Naive B cell (primary cell): Measurements from ENCODE around the gene ETS1. TPM values are rescaled to one million over a fixed set of nuclear protein-coding genes. Genes with fewer than 3 reads are reported as not detected.
A peak's percentile ranks its signal among the peaks of the same experiment; 100 is the strongest.

ENCODE experiments used
- ATAC-seq, 2 donors: fragments of 150-1000 bp; cut with Tn5 transposase; 2 replicates each; pipeline ENCODE4 v1.10.0; 2021; ENCODE audit warnings: low read depth in 2 of 2, mild to moderate bottlenecking in 2 of 2, moderate library complexity in 2 of 2
- DNase-seq: peaks from one replicate; pipeline ENCODE4 v3.0.0; 2022
- H3K27ac Mint-ChIP-seq, 6 donors: one replicate each; pipeline ENCODE4 v1.8.0; 2020 to 2022; ENCODE audit warnings: mild to moderate bottlenecking in 6 of 6, mixed read lengths in 6 of 6, moderate library complexity in 5 of 6, inconsistent platforms in 2 of 6
- H3K27me3 Mint-ChIP-seq, 3 donors: one replicate each; pipeline ENCODE4 v1.8.0; 2021 to 2022; ENCODE audit warnings: mixed read lengths in 3 of 3, mild to moderate bottlenecking in 1 of 3
- H3K36me3 Mint-ChIP-seq, 2 donors: one replicate each; pipeline ENCODE4 v1.8.0; 2020 to 2022; ENCODE audit warnings: mixed read lengths in 2 of 2, inconsistent platforms in 1 of 2, mild to moderate bottlenecking in 1 of 2
- H3K4me1 Mint-ChIP-seq, 3 donors: one replicate each; pipeline ENCODE4 v1.8.0; 2020 to 2022; ENCODE audit warnings: mixed read lengths in 3 of 3, inconsistent platforms in 1 of 3, mild to moderate bottlenecking in 1 of 3, moderate library complexity in 1 of 3
- H3K4me3 Mint-ChIP-seq, 8 donors: one replicate each; pipeline ENCODE4 v1.8.0; 2020 to 2022; ENCODE audit warnings: mild to moderate bottlenecking in 8 of 8, mixed read lengths in 8 of 8, moderate library complexity in 8 of 8, inconsistent platforms in 2 of 8
- H3K9me3 Mint-ChIP-seq, 7 donors: one replicate each; pipeline ENCODE4 v1.8.0; 2020 to 2022; ENCODE audit warnings: mixed read lengths in 7 of 7, mild to moderate bottlenecking in 5 of 7, inconsistent platforms in 2 of 7, moderate library complexity in 1 of 7
- polyA plus RNA-seq, 6 donors: library from polyadenylated mRNA; unstranded; fragments of 300-500 nt; fragmentation: Illumina TruSeq; gene quantifications; one replicate each; pipeline ENCODE4 v1.2.3, GENCODE V29; 2021; ENCODE audit warnings: low read depth in 6 of 6

Gene ETS1
- polyA plus RNA-seq, 6 donors from 2014 or later: 205 to 278 (median 247) TPM

DNA sequence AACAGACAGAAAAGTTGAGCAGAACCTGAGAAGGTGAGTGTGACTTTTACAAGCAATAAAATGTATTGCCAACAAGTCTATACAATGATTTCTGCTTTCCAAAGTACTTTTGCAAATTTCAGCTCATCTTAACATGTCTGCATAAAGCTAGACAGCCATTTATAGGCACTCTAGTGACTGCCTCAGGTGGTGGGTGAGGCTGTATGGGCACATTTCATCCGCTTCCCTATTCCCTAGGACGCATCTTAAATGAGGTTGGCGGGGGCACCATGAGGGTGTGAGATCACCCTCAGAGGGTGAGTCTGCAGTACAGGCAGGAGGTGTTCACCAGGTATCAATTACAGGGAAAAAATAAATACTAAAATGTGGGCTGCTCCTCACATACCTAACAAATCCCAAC lies 110.1 kb downstream of the ETS1 start:
- peaks cover 0 to 9% (median 3%) of the 10 kb centered on the region in 7 donors for H3K9me3 Mint-ChIP-seq
- ATAC-seq: no peak
- peak overlapping the region; percentile 87 to 98 (median 93) for H3K27ac Mint-ChIP-seq

GRCh38 chr11:128476729-128477128 lies 110.6 kb downstream of the ETS1 start:
- H3K36me3 Mint-ChIP-seq: peaks cover 85 to 88% of the 10 kb centered on the region in 2 donors
- H3K4me3 Mint-ChIP-seq: peak overlapping the region; percentile 13 to 85 (median 80)
- no peak for DNase-seq
- H3K27ac Mint-ChIP-seq: peak overlapping the region; percentile 42 to 97 (median 92)
- no peaks in the 10 kb centered on the region for H3K27me3 Mint-ChIP-seq
- peaks cover 87 to 100% (median 90%) of the 10 kb centered on the region in 3 donors for H3K4me1 Mint-ChIP-seq
- ATAC-seq: no peak
- peaks cover 0 to 9% (median 3%) of the 10 kb centered on the region in 7 donors for H3K9me3 Mint-ChIP-seq

More for the DNA sequence above, 110.1 kb downstream of the ETS1 start:
- Mint-ChIP-seq H3K36me3 (peaks cover 89 to 90% of the 10 kb centered on the region in 2 donors), H3K4me3 (peak overlapping the region; percentile 13 to 86 (median 83)), H3K27me3 (no peaks in the 10 kb centered on the region), H3K4me1 (peaks cover 87 to 100% (median 90%) of the 10 kb centered on the region in 3 donors)
- DNase-seq: no peak

- peak overlapping the region; percentile 25 to 97 (median 93) for H3K27ac Mint-ChIP-seq
- ATAC-seq: no peak
- peaks cover 82 to 83% of the 10 kb centered on the region in 2 donors for H3K36me3 Mint-ChIP-seq
- H3K4me3 Mint-ChIP-seq: peak overlapping the region; percentile 13 to 88 (median 80)
- no peaks in the 10 kb centered on the region for H3K27me3 Mint-ChIP-seq
- peaks cover 0 to 9% (median 3%) of the 10 kb centered on the region in 7 donors for H3K9me3 Mint-ChIP-seq
- peaks cover 93 to 100% (median 97%) of the 10 kb centered on the region in 3 donors for H3K4me1 Mint-ChIP-seq
- DNase-seq: no peak
Measured at GRCh38 chr11:128476049-128476448, 111.3 kb downstream of the ETS1 start.

DNA sequence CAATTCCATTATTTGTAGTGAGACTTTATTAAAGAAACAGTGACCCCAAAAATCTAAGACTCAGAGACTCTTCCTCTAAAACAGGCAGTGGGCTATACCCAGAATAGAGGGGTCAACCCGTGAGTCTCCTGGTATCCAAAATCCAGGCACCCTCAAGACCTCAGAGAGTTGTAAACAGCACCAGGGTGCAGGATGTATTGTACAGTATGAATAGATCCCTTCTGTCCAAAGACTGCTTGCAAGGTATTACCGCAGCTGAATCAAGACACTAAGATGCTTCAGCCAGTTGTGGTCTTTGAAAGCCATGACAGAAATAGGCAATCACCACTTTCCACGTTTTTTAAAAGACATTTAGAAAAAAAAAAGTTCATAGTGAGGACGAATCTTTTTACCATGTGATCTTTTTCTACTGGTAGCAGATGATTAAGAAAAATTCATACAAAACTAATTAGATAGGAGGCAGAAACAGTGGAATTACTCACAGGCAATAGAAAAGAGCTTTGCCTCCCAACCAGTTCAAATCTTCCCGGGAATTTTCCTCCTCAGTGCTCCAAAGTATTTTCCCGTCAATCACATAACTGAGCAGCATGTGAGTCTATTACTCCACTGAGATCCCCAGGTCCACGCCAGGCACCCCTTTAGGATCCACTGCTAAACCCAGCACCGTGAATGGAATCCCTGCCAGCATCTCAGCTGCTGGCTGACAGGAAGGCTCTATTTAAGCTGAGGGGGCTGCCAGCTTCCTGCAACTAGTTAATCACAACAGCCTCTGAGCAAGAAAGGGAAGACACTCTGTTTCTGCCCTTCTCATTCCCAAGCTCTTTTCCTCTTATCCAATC lies 113.1 kb downstream of the ETS1 start:
- no peak for DNase-seq
- Mint-ChIP-seq H3K27ac (peak overlapping the region; percentile 93 to 97 (median 94)), H3K4me3 (peak overlapping the region; percentile 52 to 88 (median 82)), H3K36me3 (peaks cover 75 to 79% of the 10 kb centered on the region in 2 donors), H3K4me1 (peaks cover 90 to 100% (median 97%) of the 10 kb centered on the region in 3 donors), H3K27me3 (no peaks in the 10 kb centered on the region), H3K9me3 (peaks cover 0 to 9% (median 3%) of the 10 kb centered on the region in 7 donors)
- no peak for ATAC-seq

DNA sequence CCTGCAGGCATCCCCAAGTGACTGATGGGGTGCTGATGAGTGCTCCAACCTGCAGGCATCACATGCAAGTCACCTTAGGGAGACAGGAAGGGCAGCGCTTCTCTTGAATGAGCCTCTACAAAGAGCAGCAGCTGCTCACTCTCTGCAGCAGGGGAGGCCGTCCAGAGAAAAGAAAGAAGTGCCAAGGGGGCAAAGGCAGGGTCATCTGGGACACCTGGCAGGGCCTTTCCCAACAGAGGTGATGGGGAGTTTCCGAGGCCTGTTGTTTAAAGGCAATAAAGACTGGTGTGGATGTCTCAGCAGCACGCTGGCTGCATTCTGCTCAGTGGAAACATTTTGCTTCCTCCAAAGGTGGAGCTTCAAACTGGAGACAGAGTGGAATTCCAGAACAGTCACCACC lies 113.7 kb downstream of the ETS1 start:
- peaks cover 90 to 100% (median 97%) of the 10 kb centered on the region in 3 donors for H3K4me1 Mint-ChIP-seq
- H3K4me3 Mint-ChIP-seq: peak overlapping the region; percentile 35 to 88 (median 80)
- no peaks in the 10 kb centered on the region for H3K27me3 Mint-ChIP-seq
- ATAC-seq (peak; percentile 34 to 44), DNase-seq (peak; percentile 37)
- H3K36me3 Mint-ChIP-seq: peaks cover 70 to 75% of the 10 kb centered on the region in 2 donors
- H3K27ac Mint-ChIP-seq: peak overlapping the region; percentile 93 to 97 (median 94)
- peaks cover 0 to 9% (median 3%) of the 10 kb centered on the region in 7 donors for H3K9me3 Mint-ChIP-seq

- DNase-seq (no peak), ATAC-seq (peak; percentile 1 to 3)
Measured at GRCh38 chr11:128472128-128473089, 114.9 kb downstream of the ETS1 start.

GRCh38 chr11:128471138-128471661 lies 116.2 kb downstream of the ETS1 start:
- peak overlapping the region; percentile 62 to 93 (median 76) for H3K4me3 Mint-ChIP-seq
- H3K9me3 Mint-ChIP-seq: peaks cover 0 to 2% (median 0%) of the 10 kb centered on the region in 7 donors
- DNase-seq (peak; percentile 62), ATAC-seq (peak; percentile 62)
- peaks cover 63 to 68% of the 10 kb centered on the region in 2 donors for H3K36me3 Mint-ChIP-seq
- peak overlapping the region; percentile 83 to 97 (median 94) for H3K27ac Mint-ChIP-seq
- H3K4me1 Mint-ChIP-seq: peaks cover 88 to 100% (median 97%) of the 10 kb centered on the region in 3 donors
- no peaks in the 10 kb centered on the region for H3K27me3 Mint-ChIP-seq

More at GRCh38 chr11:128472128-128473089, 114.9 kb downstream of the ETS1 start:
- H3K27me3 Mint-ChIP-seq: no peaks in the 10 kb centered on the region
- H3K27ac Mint-ChIP-seq: peak overlapping the region; percentile 83 to 97 (median 94)
- H3K4me3 Mint-ChIP-seq: peak overlapping the region; percentile 62 to 93 (median 81)
- H3K4me1 Mint-ChIP-seq: peaks cover 92 to 100% (median 97%) of the 10 kb centered on the region in 3 donors
- H3K36me3 Mint-ChIP-seq: peaks cover 68 to 73% of the 10 kb centered on the region in 2 donors
- peaks cover 0 to 4% (median 0%) of the 10 kb centered on the region in 7 donors for H3K9me3 Mint-ChIP-seq

DNA sequence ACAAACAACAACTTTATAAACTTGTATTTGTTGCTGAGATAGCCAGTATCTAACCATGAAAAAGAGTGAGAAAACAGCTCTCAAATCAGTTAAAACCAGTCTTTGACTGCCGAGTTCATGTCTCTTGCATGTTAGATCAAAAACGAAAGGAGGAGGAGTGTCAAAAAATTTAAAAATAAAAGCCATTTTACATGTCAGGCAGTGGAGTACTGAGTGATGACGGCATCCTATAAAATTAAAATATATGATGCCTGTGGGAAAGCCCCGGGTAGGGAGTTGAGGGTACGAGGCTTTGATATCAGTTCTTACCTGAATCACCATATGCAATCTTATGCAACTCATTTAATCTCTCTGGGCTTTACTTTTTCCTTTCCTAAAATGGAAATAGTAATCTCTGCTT lies 117.3 kb downstream of the ETS1 start:
- Mint-ChIP-seq H3K36me3 (peaks cover 62 to 66% of the 10 kb centered on the region in 2 donors), H3K4me1 (peaks cover 91 to 100% (median 97%) of the 10 kb centered on the region in 3 donors), H3K9me3 (peaks cover 0 to 2% (median 0%) of the 10 kb centered on the region in 7 donors), H3K4me3 (peak overlapping the region; percentile 54 to 93 (median 83)), H3K27ac (peak overlapping the region; percentile 89 to 97 (median 95)), H3K27me3 (no peaks in the 10 kb centered on the region)
- peak; percentile 17 to 21 for ATAC-seq
- DNase-seq: no peak

GRCh38 chr11:128469220-128469619 lies 118.1 kb downstream of the ETS1 start:
- DNase-seq: peak; percentile 65
- ATAC-seq: peak; percentile 59 to 61
- H3K9me3 Mint-ChIP-seq: peaks cover 0 to 2% (median 0%) of the 10 kb centered on the region in 7 donors

DNA sequence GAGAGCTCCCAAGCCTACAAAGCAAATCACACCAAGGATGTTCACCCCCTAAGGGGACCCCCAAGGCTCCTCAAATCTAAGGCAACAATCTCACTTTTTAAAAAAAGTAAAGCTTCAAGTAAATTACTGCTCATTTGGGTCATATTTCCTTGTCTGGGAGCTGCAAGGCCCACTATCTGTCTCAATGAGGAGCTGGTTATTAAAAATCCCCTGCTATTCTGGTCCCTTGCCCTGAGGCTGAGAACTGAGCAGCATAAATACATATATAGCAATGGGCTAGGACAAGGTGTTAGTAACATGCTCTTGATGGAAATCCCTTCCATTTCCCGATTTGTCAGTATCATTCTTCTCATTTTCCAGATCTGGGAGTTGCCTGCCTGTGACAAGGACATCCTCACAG lies 119.2 kb downstream of the ETS1 start:
- no peak for DNase-seq
- H3K27ac Mint-ChIP-seq: peak overlapping the region; percentile 80 to 97 (median 93)
- peaks cover 59 to 66% of the 10 kb centered on the region in 2 donors for H3K36me3 Mint-ChIP-seq
- no peak for ATAC-seq
- H3K9me3 Mint-ChIP-seq: peaks cover 0 to 2% (median 0%) of the 10 kb centered on the region in 7 donors
- H3K4me1 Mint-ChIP-seq: peaks cover 92 to 100% (median 97%) of the 10 kb centered on the region in 3 donors
- H3K4me3 Mint-ChIP-seq: peak overlapping the region; percentile 2 to 90 (median 83)
- no peaks in the 10 kb centered on the region for H3K27me3 Mint-ChIP-seq

More at GRCh38 chr11:128469220-128469619, 118.1 kb downstream of the ETS1 start:
- Mint-ChIP-seq H3K27ac (peak overlapping the region; percentile 89 to 97 (median 95)), H3K27me3 (no peaks in the 10 kb centered on the region), H3K4me1 (peaks cover 91 to 100% (median 97%) of the 10 kb centered on the region in 3 donors), H3K36me3 (peaks cover 59 to 66% of the 10 kb centered on the region in 2 donors), H3K4me3 (peak overlapping the region; percentile 54 to 90 (median 84))

DNA sequence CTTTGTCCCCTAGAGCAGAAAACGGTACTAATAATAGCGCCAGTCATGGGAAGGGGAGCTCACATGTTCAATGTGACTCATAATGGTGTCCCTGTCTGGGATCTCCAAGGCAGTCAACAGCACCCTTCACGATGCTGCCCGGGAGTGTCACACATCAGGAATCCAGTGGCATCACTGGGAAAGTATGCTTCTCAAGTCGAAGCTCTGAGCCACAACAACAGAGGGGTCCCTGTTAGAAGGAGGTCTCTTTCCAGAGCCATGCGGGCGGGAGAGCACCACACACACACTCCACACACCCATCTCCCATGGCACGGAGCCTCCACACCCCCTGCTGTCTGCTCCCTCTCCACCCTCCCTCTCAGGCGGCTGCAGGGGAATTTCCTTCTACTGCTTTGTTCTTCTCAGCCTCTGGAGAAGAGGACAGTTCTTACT lies 119.7 kb downstream of the ETS1 start:
- Mint-ChIP-seq H3K27me3 (no peaks in the 10 kb centered on the region), H3K4me3 (peak overlapping the region in 6 of 8 donors; percentile 67 to 90 (median 84)), H3K9me3 (peaks cover 0 to 2% (median 0%) of the 10 kb centered on the region in 7 donors), H3K4me1 (peaks cover 92 to 100% (median 97%) of the 10 kb centered on the region in 3 donors), H3K36me3 (peaks cover 59 to 67% of the 10 kb centered on the region in 2 donors), H3K27ac (peak overlapping the region; percentile 76 to 97 (median 91))
- ATAC-seq: no peak
- no peak for DNase-seq

DNA sequence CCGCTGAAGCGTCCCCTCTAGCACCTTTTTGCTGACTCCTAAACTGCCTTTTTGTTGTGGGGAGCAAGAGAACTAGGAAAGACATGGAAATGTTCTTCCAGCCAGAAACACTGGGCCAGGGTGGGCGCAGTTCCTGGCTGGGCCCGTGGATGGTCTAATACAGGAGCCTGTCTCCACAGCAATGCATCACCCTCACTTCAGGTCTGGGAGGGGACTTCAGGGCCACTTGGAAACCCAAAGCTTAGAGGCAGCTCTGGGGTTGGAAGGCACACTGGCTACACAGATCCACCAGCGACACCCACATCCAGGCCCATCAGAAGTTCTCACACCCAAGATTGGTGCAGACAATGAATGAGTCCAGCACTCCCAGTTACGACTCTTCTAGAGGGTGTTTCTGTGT lies 120.3 kb downstream of the ETS1 start:
- no peak for ATAC-seq
- Mint-ChIP-seq H3K4me1 (peaks cover 87 to 100% (median 93%) of the 10 kb centered on the region in 3 donors), H3K4me3 (peak overlapping the region in 6 of 8 donors; percentile 3 to 88 (median 60)), H3K36me3 (peaks cover 59 to 67% of the 10 kb centered on the region in 2 donors), H3K27ac (peak overlapping the region; percentile 76 to 97 (median 91)), H3K9me3 (peaks cover 0 to 2% (median 0%) of the 10 kb centered on the region in 7 donors), H3K27me3 (no peaks in the 10 kb centered on the region)
- no peak for DNase-seq
